HG02840 (cell line): ENCODE results near the gene SMCO2.
A peak's percentile ranks its signal among the peaks of the same experiment; 100 is the strongest.
"Not testable (repeated sequence)": the region's sequence is repeated elsewhere in the genome, so short reads cannot be mapped to it uniquely, and the experiment has no call there.

ENCODE experiments used
- ATAC-seq: cut with Tn5 transposase; IDR thresholded peaks from one replicate; pipeline ENCODE4 v1.9.1; 2021; ENCODE audit warnings: mild to moderate bottlenecking, moderate library complexity, moderate number of reproducible peaks; ENCODE audit not compliant: unreplicated experiment, low FRiP score

The SMCO2 gene

GRCh38 chr12:27523642-27524493 is 77.3 kb downstream of the SMCO2 start, which contains the start of gene PPFIBP1:
Gene PPFIBP1, plus strand, starts transcription at chr12:27524206. Its CDS starts 109,191 bp downstream, at chr12:27633397.
- ATAC-seq = peak; percentile 94

- no peak for ATAC-seq
These were observed 77.9 kb downstream of the SMCO2 start for GRCh38 chr12:27524494-27524835.

- no peak for ATAC-seq
These were observed 78.6 kb downstream of the SMCO2 start for GRCh38 chr12:27524839-27525753.

GRCh38 chr12:27527512-27527911 is 81.0 kb downstream of the SMCO2 start:
- ATAC-seq = no peak

GRCh38 chr12:27528788-27529187 is 82.3 kb downstream of the SMCO2 start:
- ATAC-seq = no peak

- no peak for ATAC-seq
These were observed 83.8 kb downstream of the SMCO2 start for GRCh38 chr12:27530157-27530922.

- ATAC-seq = no peak
These were observed 85.4 kb downstream of the SMCO2 start for GRCh38 chr12:27531896-27532295.

- ATAC-seq = peak; percentile 65
These were observed 87.7 kb downstream of the SMCO2 start for GRCh38 chr12:27534060-27534764.

GRCh38 chr12:27534765-27535161 is 88.2 kb downstream of the SMCO2 start:
- no peak for ATAC-seq

GRCh38 chr12:27535318-27535717 is 88.8 kb downstream of the SMCO2 start:
- no peak for ATAC-seq

- ATAC-seq = no peak
These were observed 91.5 kb downstream of the SMCO2 start for GRCh38 chr12:27537855-27538675.

- ATAC-seq = no peak
These were observed 92.7 kb downstream of the SMCO2 start for GRCh38 chr12:27539191-27539631.

- no peak for ATAC-seq
These were observed 94.6 kb downstream of the SMCO2 start for GRCh38 chr12:27541031-27541719.

- ATAC-seq = no peak
These were observed 96.1 kb downstream of the SMCO2 start for GRCh38 chr12:27542628-27543027.

GRCh38 chr12:27544858-27545257 is 98.3 kb downstream of the SMCO2 start:
- ATAC-seq = not testable (repeated sequence)

GRCh38 chr12:27545665-27546064 is 99.1 kb downstream of the SMCO2 start:
- ATAC-seq = no peak

GRCh38 chr12:27547592-27547991 is 101.1 kb downstream of the SMCO2 start:
- ATAC-seq = no peak
